ENCODE data around the gene PRIMPOL. TPM values are rescaled to one million over a fixed set of nuclear protein-coding genes. Genes with fewer than 3 reads are reported as not detected.

Gene PRIMPOL
- total RNA-seq, 2 donors from 2014 or later = 16.0 to 21.6 TPM

DNA sequence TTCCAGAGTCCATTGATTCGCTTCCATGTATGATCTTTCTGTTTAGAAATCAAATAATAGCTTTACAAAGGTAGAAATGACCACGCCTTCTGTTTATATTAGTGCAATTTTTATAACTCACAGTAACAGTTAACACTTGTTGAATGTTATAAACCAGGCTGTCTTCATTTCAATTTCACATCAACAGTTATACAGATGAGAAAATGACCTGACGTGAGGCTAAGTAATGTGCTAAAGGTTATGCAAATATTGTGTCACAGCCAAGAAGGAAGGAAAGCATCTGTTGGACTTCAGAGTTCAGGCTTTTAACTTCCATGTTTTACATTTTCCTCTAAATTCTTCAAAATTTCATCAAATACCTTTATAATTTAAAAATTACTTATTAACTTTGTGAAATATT, 14.2 kb upstream of the PRIMPOL start:
- H3K4me3 ChIP-seq = no peak overlapping the region
- DNase-seq = no peak
- no peaks in the 10 kb centered on the region for H3K27me3 ChIP-seq
- no peaks in the 10 kb centered on the region for H3K9me3 ChIP-seq
- no peak overlapping the region for H3K27ac ChIP-seq
- intact Hi-C loops (cut with DNase I) = no loop called here
- H3K36me3 ChIP-seq = peaks cover 12% of the 10 kb centered on the region
- no peak overlapping the region for H3K9ac ChIP-seq (ENCODE audit: low read depth in 2 of 2, low read length in 2 of 2)
- TF ChIP-seq, protein P1, sequence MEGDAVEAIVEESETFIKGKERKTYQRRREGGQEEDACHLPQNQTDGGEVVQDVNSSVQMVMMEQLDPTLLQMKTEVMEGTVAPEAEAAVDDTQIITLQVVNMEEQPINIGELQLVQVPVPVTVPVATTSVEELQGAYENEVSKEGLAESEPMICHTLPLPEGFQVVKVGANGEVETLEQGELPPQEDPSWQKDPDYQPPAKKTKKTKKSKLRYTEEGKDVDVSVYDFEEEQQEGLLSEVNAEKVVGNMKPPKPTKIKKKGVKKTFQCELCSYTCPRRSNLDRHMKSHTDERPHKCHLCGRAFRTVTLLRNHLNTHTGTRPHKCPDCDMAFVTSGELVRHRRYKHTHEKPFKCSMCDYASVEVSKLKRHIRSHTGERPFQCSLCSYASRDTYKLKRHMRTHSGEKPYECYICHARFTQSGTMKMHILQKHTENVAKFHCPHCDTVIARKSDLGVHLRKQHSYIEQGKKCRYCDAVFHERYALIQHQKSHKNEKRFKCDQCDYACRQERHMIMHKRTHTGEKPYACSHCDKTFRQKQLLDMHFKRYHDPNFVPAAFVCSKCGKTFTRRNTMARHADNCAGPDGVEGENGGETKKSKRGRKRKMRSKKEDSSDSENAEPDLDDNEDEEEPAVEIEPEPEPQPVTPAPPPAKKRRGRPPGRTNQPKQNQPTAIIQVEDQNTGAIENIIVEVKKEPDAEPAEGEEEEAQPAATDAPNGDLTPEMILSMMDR (IDR thresholded peaks at IDR 0.05) = no peak
- H3K4me1 ChIP-seq = no peaks in the 10 kb centered on the region

- H3K36me3 ChIP-seq = peaks cover 7% of the 10 kb centered on the region
- no peaks in the 10 kb centered on the region for H3K27me3 ChIP-seq
- TF ChIP-seq, protein P1 (IDR thresholded peaks at IDR 0.05) = no peak
- no peaks in the 10 kb centered on the region for H3K4me1 ChIP-seq
- intact Hi-C loops (cut with DNase I) = no loop called here
- H3K27ac ChIP-seq = no peak overlapping the region
- DNase-seq = no peak
- H3K9ac ChIP-seq (ENCODE audit: low read depth in 2 of 2, low read length in 2 of 2) = no peak overlapping the region
- H3K4me3 ChIP-seq = no peak overlapping the region
- no peaks in the 10 kb centered on the region for H3K9me3 ChIP-seq
Measured at GRCh38 chr4:184636144-184636543, 13.4 kb upstream of the PRIMPOL start.

GRCh38 chr4:184636897-184637296, 12.6 kb upstream of the PRIMPOL start:
- Histone ChIP-seq H3K9me3 (no peaks in the 10 kb centered on the region), H3K27ac (no peak overlapping the region), H3K27me3 (no peaks in the 10 kb centered on the region), H3K4me3 (no peak overlapping the region), H3K4me1 (no peaks in the 10 kb centered on the region), H3K36me3 (peaks cover 7% of the 10 kb centered on the region), H3K9ac (ENCODE audit: low read depth in 2 of 2, low read length in 2 of 2) (no peak overlapping the region)
- intact Hi-C loops (cut with DNase I) = no loop called here
- no peak for DNase-seq
- TF ChIP-seq, protein P1 (IDR thresholded peaks at IDR 0.05) = no peak

GRCh38 chr4:184641022-184641421, 8.5 kb upstream of the PRIMPOL start:
- Histone ChIP-seq H3K27me3 (no peaks in the 10 kb centered on the region), H3K36me3 (peaks cover 7% of the 10 kb centered on the region), H3K27ac (no peak overlapping the region), H3K4me3 (no peak overlapping the region), H3K4me1 (no peaks in the 10 kb centered on the region), H3K9ac (ENCODE audit: low read depth in 2 of 2, low read length in 2 of 2) (no peak overlapping the region), H3K9me3 (no peaks in the 10 kb centered on the region)
- TF ChIP-seq, protein P1 (IDR thresholded peaks at IDR 0.05) = no peak
- intact Hi-C loops (cut with DNase I) = loop anchor here (10.0 kb wide), 1 partner anchor 94 kb away; the partner anchor contains the start of gene CENPU
- DNase-seq = no peak

- Histone ChIP-seq H3K27ac (no peak overlapping the region), H3K36me3 (peaks cover 7% of the 10 kb centered on the region)
Measured at GRCh38 chr4:184641451-184641850, 8.1 kb upstream of the PRIMPOL start.

More at GRCh38 chr4:184641451-184641850, 8.1 kb upstream of the PRIMPOL start:
- no peaks in the 10 kb centered on the region for H3K27me3 ChIP-seq
- H3K4me1 ChIP-seq = peaks cover 2% of the 10 kb centered on the region
- no peak for DNase-seq
- intact Hi-C loops (cut with DNase I) = loop anchor here (10.0 kb wide), 1 partner anchor 93 kb away; the partner anchor contains the start of gene CENPU
- TF ChIP-seq, protein P1 (IDR thresholded peaks at IDR 0.05) = no peak
- no peak overlapping the region for H3K9ac ChIP-seq (ENCODE audit: low read depth in 2 of 2, low read length in 2 of 2)
- H3K4me3 ChIP-seq = no peak overlapping the region
- no peaks in the 10 kb centered on the region for H3K9me3 ChIP-seq
